CD4-positive, alpha-beta T cell (primary cell): ENCODE results near the gene ZC3H12D. TPM values are rescaled to one million over a fixed set of nuclear protein-coding genes. Genes with fewer than 3 reads are reported as not detected.

Experiments
- ATAC-seq: fragments of 200-7000 bp; cut with Tn5 transposase; one replicate; pipeline ENCODE4 v1.10.0; 2022; ENCODE audit warnings: mild to moderate bottlenecking; ENCODE audit not compliant: poor library complexity
- CTCF ChIA-PET: fragments of 350-600 bp; sonication (Branson Sonifier 250); formaldehyde crosslinking; loops from one replicate; lab custom pipeline; 2021; ENCODE audit warnings: antibody characterized with exemption, inconsistent platforms; lab: Charles Lee
- POLR2A ChIA-PET: fragments of 350-600 bp; sonication (Branson Sonifier 250); formaldehyde crosslinking; loops from one replicate; lab custom pipeline; 2021; ENCODE audit warnings: antibody characterized with exemption, inconsistent platforms; lab: Charles Lee
- DNase-seq, 14 experiments: peaks; one replicate each; pipeline ENCODE4 v3.0.0-alpha.2; 2013 to 2020; ENCODE audit warnings: mixed read lengths in 2 of 14
- H3K27ac ChIP-seq, 2 donors: one replicate each; pipeline versions ENCODE4 v1.5.1 to v1.7.0; 2013; ENCODE audit warnings: low read length in 2 of 2, low read depth in 1 of 2, mild to moderate bottlenecking in 1 of 2
- H3K27me3 ChIP-seq, 2 experiments: 1 replicate in 1 of 2; 2 replicates in 1 of 2; pipeline versions ENCODE4 v1.6.1 to v1.7.0; 2013; ENCODE audit warnings: low read length in 2 of 2, control low read depth in 1 of 2, mild to moderate bottlenecking in 1 of 2, moderate library complexity in 1 of 2; ENCODE audit not compliant: insufficient read depth in 2 of 2, control insufficient read depth in 1 of 2
- H3K36me3 ChIP-seq: one replicate; pipeline ENCODE4 v1.6.1; 2013; ENCODE audit warnings: low read length, control low read depth; ENCODE audit not compliant: insufficient read depth
- H3K4me1 ChIP-seq: one replicate; pipeline ENCODE4 v1.6.1; 2013; ENCODE audit warnings: low read length, control low read depth; ENCODE audit not compliant: insufficient read depth
- H3K4me3 ChIP-seq: one replicate; pipeline ENCODE4 v1.5.1; 2013; ENCODE audit warnings: mild to moderate bottlenecking, low read length, moderate library complexity
- H3K9me3 ChIP-seq, 2 experiments: 1 replicate in 1 of 2; 2 replicates in 1 of 2; pipeline versions ENCODE4 v1.6.1 to v1.7.0; 2013; ENCODE audit warnings: low read length in 2 of 2, mild to moderate bottlenecking in 2 of 2, control low read depth in 1 of 2, moderate library complexity in 1 of 2; ENCODE audit not compliant: control insufficient read depth in 1 of 2, insufficient read depth in 1 of 2
- H3K27ac Mint-ChIP-seq: one replicate; pipeline ENCODE4 v1.8.0; 2020; ENCODE audit warnings: mixed read lengths
- H3K27me3 Mint-ChIP-seq: one replicate; pipeline ENCODE4 v1.8.0; 2021; ENCODE audit warnings: mixed read lengths
- H3K36me3 Mint-ChIP-seq: one replicate; pipeline ENCODE4 v1.8.0; 2021; ENCODE audit warnings: low read depth, mixed read lengths
- H3K4me1 Mint-ChIP-seq: one replicate; pipeline ENCODE4 v1.8.0; 2021; ENCODE audit warnings: low read depth, mixed read lengths
- H3K4me3 Mint-ChIP-seq: one replicate; pipeline ENCODE4 v1.8.0; 2020; ENCODE audit warnings: mild to moderate bottlenecking, mixed read lengths
- H3K9me3 Mint-ChIP-seq: one replicate; pipeline ENCODE4 v1.8.0; 2020; ENCODE audit warnings: mixed read lengths
- intact Hi-C, 2 experiments: fragments of 100-400 bp; cut with DNase I in 1 of 2; cut with micrococcal nuclease in 1 of 2; formaldehyde crosslinking; loops; one replicate each; pipeline versions ENCODE4 v1.15.1 to v1.9.0; 2023 to 2025; cut with DNase I, micrococcal nuclease
- total RNA-seq, 174 experiments: library from RNA in 2 of 174; stranded (reverse) in 2 of 174; gene quantifications; one replicate each; pipeline ENCODE4 v1.2.3 and lab custom pipeline; 2021 to 2026
- TF ChIP-seq, protein P1 (sequence below): fragments of 200-600 bp; IDR thresholded peaks from one replicate; pipeline ENCODE4 v1.8.0; 2022; ENCODE audit warnings: antibody characterized with exemption, mild to moderate bottlenecking

ZC3H12D gene
- total RNA-seq, 2 experiments from 2014 or later = 70.2 to 71.0 TPM

DNA sequence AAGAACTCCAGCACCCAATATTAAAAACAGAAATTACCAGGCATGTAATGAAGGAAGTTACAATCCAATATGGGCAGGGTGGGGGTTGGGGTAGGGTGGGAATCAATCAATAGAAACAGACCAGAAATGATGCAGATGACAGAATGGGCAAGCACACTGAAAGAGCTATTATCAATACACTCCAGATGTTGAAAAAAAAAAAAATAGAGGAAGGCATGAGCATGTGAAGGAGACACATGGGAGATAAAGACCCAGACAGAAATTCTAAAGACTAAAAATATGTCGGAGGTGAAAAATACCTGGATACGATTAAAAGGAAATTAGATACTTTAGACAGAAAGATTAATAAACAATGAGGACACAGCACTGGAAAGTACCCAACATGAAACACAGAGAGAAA lies 19.1 kb upstream of the ZC3H12D start:
- Mint-ChIP-seq H3K27ac (peak overlapping the region; percentile 63), H3K36me3 (peaks cover 66% of the 10 kb centered on the region), H3K4me1 (peaks cover 45% of the 10 kb centered on the region), H3K4me3 (no peak overlapping the region), H3K27me3 (no peaks in the 10 kb centered on the region), H3K9me3 (no peaks in the 10 kb centered on the region)
- peaks cover 18% of the 10 kb centered on the region for H3K36me3 ChIP-seq
- H3K27me3 ChIP-seq = no peaks in the 10 kb centered on the region
- TF ChIP-seq, protein P1, sequence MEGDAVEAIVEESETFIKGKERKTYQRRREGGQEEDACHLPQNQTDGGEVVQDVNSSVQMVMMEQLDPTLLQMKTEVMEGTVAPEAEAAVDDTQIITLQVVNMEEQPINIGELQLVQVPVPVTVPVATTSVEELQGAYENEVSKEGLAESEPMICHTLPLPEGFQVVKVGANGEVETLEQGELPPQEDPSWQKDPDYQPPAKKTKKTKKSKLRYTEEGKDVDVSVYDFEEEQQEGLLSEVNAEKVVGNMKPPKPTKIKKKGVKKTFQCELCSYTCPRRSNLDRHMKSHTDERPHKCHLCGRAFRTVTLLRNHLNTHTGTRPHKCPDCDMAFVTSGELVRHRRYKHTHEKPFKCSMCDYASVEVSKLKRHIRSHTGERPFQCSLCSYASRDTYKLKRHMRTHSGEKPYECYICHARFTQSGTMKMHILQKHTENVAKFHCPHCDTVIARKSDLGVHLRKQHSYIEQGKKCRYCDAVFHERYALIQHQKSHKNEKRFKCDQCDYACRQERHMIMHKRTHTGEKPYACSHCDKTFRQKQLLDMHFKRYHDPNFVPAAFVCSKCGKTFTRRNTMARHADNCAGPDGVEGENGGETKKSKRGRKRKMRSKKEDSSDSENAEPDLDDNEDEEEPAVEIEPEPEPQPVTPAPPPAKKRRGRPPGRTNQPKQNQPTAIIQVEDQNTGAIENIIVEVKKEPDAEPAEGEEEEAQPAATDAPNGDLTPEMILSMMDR = no peak
- POLR2A ChIA-PET = interaction anchor here (0.8 to 1.4 kb wide), 3 partner anchors 9 to 19 kb away, joined by 3 to 7 read pairs (median 6); partner anchors contain the start of gene ZC3H12D
- H3K9me3 ChIP-seq = no peaks in the 10 kb centered on the region
- DNase-seq (no peak), ATAC-seq (no peak)
- no peak overlapping the region for H3K27ac ChIP-seq
- H3K4me1 ChIP-seq = no peaks in the 10 kb centered on the region
- intact Hi-C loops = no loop called here
- no peak overlapping the region for H3K4me3 ChIP-seq
- CTCF ChIA-PET = interaction anchor here (1.0 to 2.7 kb wide), 4 partner anchors 9 to 19 kb away, joined by 4 to 10 read pairs (median 4); partner anchors contain the start of gene ZC3H12D

DNA sequence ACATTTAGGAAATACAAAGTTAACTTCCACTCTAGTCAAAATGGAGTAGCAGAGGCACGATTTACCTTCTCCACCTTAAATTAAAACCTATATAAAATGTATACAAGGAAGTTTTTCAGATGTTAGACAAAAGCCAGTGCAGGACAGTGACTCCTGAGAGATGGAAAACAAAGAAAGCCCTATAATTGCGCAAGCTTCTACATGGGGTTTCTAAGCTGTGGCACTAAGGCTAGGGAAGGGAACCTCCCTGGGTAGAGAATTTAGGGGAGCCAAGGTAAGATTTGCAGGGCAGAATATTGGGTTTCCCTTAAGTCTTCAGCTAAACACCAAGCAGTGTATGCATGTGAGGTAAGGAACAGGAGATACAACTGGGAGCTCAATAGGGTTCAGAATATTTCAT lies 18.5 kb upstream of the ZC3H12D start:
- peaks cover 43% of the 10 kb centered on the region for H3K4me1 Mint-ChIP-seq
- H3K4me3 Mint-ChIP-seq = no peak overlapping the region
- no peaks in the 10 kb centered on the region for H3K9me3 Mint-ChIP-seq

DNA sequence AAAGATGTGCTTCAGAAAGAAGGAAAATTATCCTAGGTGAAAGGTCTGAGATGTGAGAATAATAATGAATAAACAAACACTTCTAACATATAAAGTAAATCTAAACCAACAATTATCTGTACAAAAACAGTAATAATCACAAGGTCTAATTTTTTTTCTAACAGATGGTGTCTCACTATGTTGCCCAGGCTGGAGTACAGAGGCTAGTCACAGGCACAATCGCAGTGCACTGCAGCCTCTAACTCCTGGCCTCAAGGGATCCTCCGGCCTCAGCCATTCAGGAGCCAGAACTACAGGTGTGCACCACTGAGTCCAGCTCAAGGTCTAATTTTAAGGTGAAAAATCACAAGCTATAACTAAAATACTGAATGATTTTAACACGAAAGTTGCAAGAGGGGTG lies 17.0 kb upstream of the ZC3H12D start:
- ATAC-seq = no peak
- no peak for DNase-seq
- H3K9me3 Mint-ChIP-seq = no peaks in the 10 kb centered on the region
- peak overlapping the region in 1 of 2 donors; percentile 21 for H3K27ac ChIP-seq
- H3K36me3 Mint-ChIP-seq = peaks cover 59% of the 10 kb centered on the region
- intact Hi-C loops = no loop called here
- H3K4me1 ChIP-seq = peaks cover 10% of the 10 kb centered on the region
- peaks cover 49% of the 10 kb centered on the region for H3K4me1 Mint-ChIP-seq
- H3K9me3 ChIP-seq = no peaks in the 10 kb centered on the region
- H3K36me3 ChIP-seq = peaks cover 18% of the 10 kb centered on the region
- ChIA-PET POLR2A (no interaction called here), CTCF (interaction anchor here (2.7 kb wide), 1 partner anchor 17 kb away, joined by 10 read pairs; the partner anchor contains the start of gene ZC3H12D)
- H3K27me3 Mint-ChIP-seq = no peaks in the 10 kb centered on the region
- H3K27ac Mint-ChIP-seq = peak overlapping the region; percentile 25
- H3K27me3 ChIP-seq = no peaks in the 10 kb centered on the region
- H3K4me3 ChIP-seq = no peak overlapping the region
- TF ChIP-seq, protein P1 = no peak
- no peak overlapping the region for H3K4me3 Mint-ChIP-seq

More for the DNA sequence above, 18.5 kb upstream of the ZC3H12D start:
- Histone ChIP-seq H3K4me3 (no peak overlapping the region), H3K9me3 (no peaks in the 10 kb centered on the region), H3K36me3 (peaks cover 18% of the 10 kb centered on the region), H3K27ac (no peak overlapping the region), H3K4me1 (peaks cover 4% of the 10 kb centered on the region), H3K27me3 (no peaks in the 10 kb centered on the region)
- H3K27ac Mint-ChIP-seq = peak overlapping the region; percentile 63
- DNase-seq = no peak
- CTCF ChIA-PET = interaction anchor here (1.0 to 2.7 kb wide), 4 partner anchors 8 to 19 kb away, joined by 4 to 10 read pairs (median 4); partner anchors contain the start of gene ZC3H12D
- no peaks in the 10 kb centered on the region for H3K27me3 Mint-ChIP-seq
- POLR2A ChIA-PET = interaction anchor here (0.8 to 1.4 kb wide), 3 partner anchors 9 to 18 kb away, joined by 3 to 7 read pairs (median 6); partner anchors contain the start of gene ZC3H12D
- TF ChIP-seq, protein P1 = no peak
- H3K36me3 Mint-ChIP-seq = peaks cover 66% of the 10 kb centered on the region
- intact Hi-C loops = no loop called here
- no peak for ATAC-seq
